Measurements from ENCODE around the gene DDC.

DNA sequence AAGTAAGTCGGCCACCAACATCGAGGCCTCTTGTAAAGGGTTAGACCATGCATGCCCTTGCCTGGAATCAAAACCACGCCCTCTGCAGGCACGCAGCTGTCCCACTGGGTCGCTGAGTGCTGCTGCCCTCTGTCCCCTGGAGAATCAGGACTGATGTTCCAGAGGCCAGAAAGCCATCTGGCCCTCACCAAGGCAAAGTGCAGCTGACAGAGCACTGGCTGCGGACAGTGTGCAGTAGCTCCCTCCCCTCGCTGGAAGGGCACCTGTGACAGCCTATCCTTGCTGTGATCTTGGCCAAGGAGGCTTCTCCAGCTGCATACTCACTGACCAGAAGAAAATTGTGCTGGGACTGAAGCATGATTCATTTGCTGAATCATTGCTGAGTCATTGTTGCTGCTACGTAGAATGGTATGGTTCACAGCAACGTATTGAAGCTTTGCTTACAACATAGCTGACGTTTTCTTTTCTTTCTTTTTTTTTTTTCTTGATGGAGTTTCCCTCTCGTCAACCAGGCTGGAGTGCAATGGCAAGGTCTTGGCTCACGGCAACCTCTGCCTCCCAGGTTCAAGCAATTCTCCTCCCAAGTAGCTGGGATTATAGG, 30.4 kb downstream of the DDC start:
- no peak for TF ChIP-seq ZNF8 (CRISPR knock-in tag; IDR thresholded peaks at IDR 0.05)
- TF ChIP-seq RARB (CRISPR knock-in tag; IDR thresholded peaks at IDR 0.05), result no peak
- TF ChIP-seq, protein P1, sequence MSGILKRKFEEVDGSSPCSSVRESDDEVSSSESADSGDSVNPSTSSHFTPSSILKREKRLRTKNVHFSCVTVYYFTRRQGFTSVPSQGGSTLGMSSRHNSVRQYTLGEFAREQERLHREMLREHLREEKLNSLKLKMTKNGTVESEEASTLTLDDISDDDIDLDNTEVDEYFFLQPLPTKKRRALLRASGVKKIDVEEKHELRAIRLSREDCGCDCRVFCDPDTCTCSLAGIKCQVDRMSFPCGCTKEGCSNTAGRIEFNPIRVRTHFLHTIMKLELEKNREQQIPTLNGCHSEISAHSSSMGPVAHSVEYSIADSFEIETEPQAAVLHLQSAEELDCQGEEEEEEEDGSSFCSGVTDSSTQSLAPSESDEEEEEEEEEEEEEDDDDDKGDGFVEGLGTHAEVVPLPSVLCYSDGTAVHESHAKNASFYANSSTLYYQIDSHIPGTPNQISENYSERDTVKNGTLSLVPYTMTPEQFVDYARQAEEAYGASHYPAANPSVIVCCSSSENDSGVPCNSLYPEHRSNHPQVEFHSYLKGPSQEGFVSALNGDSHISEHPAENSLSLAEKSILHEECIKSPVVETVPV (CRISPR knock-in tag; IDR thresholded peaks at IDR 0.05), result no peak
- no peak for TF ChIP-seq PPARA (CRISPR knock-in tag; IDR thresholded peaks at IDR 0.05; ENCODE audit: borderline replicate concordance)
- no peak for TF ChIP-seq ZFP30 (CRISPR knock-in tag; IDR thresholded peaks at IDR 0.05)
